G401 (cell line): ENCODE results near the gene BBS9. TPM values are rescaled to one million over a fixed set of nuclear protein-coding genes. Genes with fewer than 3 reads are reported as not detected.
"Not testable (repeated sequence)": the region's sequence is repeated elsewhere in the genome, so short reads cannot be mapped to it uniquely, and the experiment has no call there.

Experiments
- DNase-seq: peaks from one replicate; pipeline ENCODE4 v3.0.0-alpha.2; 2015; ENCODE audit warnings: low spot score
- in situ Hi-C: cut with HindIII; loops from 2 replicates; pipeline ENCODE4 v1.10.0; 2016; ENCODE audit warnings: low sequenced_read_pairs, mixed read lengths
- total RNA-seq: library from RNA; depleted of rRNA; stranded (reverse); fragments of >200 nt; shearing (Covaris generic); gene quantifications from 2 replicates; pipeline ENCODE4 v1.2.3, GENCODE V29; 2014

The BBS9 gene
- total RNA-seq, 1 experiment from 2014 or later, result 17.7 TPM

DNA sequence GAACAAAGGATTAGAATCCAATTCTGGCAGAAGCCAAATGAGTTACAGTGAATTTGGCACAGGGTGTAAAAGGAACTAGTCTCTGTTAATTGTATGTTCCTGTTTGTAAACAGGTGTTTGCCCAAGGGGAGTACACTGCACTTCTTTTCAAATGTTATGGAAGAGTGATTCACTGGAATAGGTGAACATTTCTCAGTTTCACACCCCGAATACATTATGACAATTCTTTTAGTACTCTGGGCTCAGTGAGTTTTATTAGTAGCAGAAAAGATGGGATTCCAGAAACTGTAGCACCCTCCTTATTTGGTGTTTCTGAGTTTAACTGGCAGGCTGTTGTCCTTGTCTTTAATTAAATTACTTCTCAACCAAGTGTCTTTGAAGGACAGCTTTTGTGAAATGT lies 329.2 kb downstream of the BBS9 start:
- no peak for DNase-seq
- in situ Hi-C loops, result no loop called here

DNA sequence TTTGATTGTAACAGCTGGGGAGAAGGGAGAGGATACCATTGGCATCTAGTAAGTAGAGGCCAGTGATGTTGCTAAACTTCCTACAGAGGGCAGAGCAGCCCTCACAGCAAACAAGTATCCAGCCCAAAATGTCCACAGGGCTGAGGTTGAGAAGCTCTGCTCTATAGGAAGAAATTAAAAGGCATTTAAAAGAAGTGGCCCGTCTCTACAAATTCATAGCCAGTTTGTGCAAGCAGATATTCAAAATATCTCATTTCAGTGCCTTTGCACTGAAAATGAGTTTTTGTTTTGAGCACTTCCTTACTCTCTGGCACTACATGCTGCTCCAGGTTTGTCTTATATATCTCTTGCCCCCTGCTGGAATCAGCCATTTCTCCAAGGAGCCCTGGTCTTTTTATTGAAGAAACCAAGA lies 330.0 kb downstream of the BBS9 start:
- in situ Hi-C loops, result no loop called here
- DNase-seq, result peak; percentile 17

DNA sequence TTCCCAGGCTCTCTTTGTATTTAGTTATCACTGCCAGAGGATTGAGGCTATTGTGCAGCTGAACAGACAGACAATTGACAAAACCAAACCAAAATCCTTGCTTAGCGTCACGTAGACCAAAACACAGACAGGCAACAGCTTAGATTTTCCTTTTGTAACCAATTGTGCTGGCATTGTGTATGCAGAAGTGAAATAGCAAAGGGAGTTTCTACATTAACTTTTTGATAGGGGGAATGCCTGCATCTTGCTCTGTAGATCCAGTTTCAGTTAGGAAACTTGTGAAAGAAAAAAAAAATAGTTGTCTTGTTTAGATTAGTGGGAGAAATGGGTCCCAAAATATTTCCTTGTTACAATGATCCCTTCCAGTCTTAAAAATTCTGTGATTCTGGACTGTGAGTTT lies 333.8 kb downstream of the BBS9 start:
- in situ Hi-C loops, result no loop called here
- no peak for DNase-seq

DNA sequence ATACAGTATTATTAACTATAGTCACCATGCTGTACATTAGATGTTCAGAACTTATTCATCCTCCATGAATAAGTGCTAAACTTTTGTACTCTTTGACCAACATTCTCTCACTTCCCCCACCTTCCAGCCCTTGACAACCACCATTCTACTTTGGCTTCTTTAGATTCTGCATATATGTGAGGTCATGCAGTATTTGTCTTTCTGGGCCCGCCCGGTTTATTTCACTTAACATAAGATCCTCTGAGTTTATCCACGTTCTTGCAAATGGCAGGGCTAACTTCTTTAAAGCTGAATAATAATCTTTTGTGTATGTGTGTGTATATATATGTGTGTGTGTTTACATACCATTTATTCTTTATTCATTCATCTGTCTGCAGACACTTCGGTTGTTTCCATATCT lies 336.8 kb downstream of the BBS9 start:
- in situ Hi-C loops, result no loop called here
- no peak for DNase-seq

DNA sequence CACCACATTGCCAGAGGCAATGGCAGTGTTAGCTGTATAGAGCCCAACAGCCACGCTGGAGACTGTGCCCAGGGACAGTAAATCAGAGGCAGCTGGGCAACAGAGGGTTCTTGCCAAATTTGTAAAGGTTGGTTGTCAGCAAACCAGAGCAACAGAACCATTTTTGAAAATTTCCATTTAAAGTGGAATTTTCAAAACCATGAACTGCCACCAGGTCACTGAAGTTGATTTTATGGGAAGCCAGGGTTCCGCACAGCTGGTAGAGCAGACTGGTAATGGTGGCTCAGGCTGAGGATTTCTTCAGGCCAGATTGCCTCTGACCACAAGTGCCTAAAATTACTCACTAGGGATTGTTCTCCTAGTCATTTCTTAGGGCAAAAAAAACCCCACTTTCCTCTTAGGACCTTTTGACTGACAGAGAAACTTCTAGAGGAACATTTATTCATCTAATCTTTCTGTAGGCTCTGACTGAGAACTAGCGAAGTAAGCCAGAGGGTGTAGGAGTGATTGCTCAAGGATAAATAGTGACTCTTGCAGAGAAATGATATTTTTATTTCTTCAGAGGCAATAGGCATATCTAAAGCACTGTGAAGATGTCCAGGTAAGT lies 342.4 kb downstream of the BBS9 start:
- DNase-seq, result no peak
- in situ Hi-C loops, result no loop called here

DNA sequence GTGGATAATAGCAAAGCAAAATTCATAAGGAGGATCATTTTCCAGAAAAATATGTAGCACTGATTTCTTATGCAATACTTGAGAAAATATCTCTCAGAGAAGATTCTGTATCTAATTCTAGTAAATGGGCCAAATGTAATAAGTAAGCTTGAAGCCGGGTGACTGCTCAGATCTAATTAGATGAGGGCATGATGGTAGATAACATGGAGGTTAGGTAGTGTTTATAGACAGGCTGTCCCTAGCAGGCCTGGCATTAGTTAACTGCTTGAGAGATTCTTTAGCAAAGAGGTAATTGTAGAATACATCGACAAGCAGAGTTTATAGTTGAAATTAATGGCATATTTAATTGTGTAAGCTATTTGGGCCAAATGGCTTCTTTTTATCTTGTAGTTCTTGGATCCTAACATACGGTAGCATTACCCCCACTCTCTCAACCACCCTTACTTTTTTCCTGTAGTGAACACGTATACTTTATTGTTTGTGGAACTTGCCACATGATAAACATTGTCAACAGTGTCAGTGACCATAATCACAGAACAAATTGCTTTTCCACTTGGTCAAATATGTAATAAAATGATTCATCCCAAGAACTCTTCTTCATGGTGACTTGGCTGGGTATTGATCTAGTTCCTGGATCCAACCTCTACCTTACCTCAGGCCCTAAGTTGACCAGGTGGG lies 343.1 kb downstream of the BBS9 start:
- no peak for DNase-seq
- in situ Hi-C loops, result no loop called here

DNA sequence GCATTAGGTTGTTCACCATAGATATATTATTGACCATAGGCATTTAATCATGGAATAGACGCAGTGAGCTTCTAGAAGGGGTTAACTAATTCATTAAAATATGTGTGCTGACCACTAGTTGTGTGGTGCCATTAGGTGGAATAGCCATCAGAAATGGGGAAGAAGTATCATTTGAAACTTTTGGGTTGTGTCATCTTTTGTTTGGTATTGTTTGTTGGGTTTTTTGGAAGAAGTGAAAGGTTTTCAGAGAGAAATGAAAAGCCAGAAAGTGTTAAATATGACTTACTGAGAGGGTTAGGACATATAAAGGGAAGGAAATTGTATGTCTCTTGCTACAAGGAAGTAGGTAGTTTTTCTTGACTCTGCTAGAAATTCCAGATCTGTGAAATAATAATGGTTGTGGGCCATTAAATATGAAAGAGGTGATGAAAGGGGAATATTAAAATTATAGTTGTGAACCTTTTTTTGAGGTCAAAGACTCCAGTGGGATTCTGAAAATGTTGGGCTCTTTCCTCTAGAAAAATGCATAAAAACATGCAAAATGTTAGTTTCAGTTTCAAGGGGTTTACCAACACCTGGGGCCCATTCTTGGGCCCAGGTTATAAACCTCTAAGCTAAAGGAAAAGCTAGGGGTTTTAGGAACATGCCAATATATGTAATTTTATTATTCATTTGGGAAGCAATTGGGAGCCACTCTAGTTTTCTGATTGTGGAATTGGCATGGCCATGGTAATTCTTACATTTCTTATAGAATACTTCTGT lies 348.5 kb downstream of the BBS9 start:
- no peak for DNase-seq
- in situ Hi-C loops, result no loop called here

DNA sequence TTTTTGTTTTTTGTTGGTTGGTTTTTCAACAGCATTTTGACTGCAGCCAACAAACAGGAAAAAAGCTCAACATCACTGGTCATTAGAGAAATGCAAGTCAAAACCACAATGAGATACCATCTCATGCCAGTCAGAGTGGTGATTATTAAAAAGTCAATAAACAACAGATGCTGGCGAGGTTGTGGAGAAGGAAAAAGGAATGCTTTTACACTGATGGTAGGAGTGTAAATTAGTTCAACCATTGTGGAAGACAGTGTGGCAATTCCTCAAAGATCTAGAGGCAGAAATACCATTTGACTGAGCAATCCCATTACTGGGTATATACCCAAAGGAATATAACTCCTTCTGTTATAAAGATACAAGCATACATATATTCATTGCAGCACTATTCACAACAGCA lies 355.1 kb downstream of the BBS9 start:
- in situ Hi-C loops, DNase-seq: not testable (repeated sequence)

DNA sequence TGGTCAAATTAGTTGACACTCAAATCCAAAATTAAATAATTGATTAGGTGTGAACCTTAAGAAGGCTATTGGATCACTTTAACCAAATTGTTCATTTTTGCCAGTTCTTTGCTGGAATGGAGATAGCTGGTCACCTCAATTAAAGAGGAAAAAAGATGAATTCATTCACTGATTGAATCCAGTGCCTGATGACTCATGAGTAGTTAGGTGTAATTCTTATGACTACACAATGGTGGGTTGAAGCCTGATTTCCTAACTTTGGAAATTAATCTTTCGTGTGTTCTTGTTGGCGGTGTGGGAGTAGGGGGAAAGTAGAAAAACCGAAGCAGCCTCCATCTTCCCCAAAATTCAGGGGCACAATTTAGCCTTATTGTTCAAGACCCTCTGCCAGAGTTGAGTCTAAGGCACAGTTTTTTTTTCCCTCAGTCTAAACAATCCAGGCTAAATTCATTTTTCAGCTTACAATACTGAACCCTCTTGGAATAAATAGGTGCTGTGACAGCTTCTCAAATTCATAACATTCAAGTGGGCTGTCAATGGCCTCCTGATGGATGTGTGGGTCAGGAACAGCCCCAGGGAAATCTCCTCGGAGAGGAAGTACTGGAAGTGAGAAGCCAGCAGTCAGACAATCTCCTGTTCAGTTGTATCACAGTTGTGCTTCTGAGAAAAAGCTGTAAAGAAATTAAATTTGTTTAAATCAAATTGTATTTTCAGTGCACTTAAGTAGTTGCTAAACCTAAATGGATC lies 356.6 kb downstream of the BBS9 start:
- in situ Hi-C loops, result no loop called here
- no peak for DNase-seq

DNA sequence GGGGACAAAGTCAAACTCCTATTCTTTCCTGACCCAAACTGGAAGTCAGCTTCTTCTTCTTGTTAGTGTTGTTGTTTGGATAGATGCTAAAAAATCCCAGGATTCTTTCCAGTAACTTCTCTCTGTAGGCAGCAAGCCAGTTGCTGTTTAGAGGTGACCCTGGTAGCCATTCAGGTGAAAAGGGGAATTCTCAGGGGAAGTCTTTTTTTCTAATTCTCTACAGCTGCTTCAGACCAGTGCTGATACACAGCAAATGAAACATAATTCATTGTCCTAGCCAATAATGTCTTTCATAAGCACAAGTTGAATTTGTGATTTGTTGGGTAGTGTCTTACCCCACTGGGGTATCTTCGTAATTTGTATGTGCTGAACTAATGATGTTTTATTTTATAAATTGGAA lies 357.3 kb downstream of the BBS9 start:
- no peak for DNase-seq
- in situ Hi-C loops, result no loop called here

DNA sequence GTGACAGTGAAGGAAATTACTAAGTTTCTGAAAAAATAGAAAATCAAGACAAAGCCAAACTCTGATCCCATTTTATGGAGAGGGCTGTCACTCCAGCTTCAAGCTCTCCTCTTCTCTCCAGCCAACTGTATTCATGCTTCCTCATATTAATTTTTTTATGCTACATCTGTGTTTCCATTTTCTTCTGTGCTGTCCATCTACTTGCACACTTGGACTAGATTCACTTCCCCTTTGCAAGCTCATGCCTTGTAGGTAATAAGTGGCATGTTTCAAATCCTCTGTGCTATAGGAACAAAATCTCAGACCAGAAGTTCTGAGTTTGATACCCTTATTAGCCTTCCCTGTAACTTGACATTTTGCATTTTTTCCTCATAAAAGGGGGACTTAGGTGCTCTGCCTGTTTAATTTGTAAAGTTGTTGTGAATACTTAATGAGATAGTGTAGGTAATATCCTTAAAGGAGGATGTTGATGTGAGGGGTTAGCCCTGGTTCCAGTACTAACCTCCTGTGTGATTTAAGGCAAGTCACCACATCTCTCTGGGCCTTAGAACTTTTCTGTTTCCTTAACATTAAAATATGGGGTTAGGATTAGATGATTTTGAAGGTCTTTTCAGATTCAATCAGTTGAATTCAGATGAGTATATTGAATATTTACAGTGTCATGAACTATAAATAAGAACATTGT lies 358.8 kb downstream of the BBS9 start:
- DNase-seq, result no peak
- in situ Hi-C loops, result no loop called here

DNA sequence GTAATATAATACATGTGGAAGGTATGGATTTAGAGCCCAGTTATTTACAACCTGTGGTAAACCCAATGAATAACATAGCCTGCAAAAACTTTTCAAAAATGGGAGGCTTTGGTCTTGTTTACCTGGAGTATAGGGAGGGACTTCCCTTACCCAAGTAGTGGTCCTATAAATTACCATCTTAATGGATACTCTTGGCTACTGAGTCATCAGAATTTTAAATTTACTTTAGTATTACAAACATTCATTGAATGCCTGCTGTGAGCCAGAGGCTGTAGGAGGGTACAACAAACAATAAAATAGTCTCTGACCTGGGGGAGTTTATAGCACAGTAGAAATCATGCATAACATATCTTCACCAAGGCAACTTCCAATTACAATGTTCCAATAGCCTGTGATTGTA lies 365.1 kb downstream of the BBS9 start:
- no peak for DNase-seq
- in situ Hi-C loops, result no loop called here

DNA sequence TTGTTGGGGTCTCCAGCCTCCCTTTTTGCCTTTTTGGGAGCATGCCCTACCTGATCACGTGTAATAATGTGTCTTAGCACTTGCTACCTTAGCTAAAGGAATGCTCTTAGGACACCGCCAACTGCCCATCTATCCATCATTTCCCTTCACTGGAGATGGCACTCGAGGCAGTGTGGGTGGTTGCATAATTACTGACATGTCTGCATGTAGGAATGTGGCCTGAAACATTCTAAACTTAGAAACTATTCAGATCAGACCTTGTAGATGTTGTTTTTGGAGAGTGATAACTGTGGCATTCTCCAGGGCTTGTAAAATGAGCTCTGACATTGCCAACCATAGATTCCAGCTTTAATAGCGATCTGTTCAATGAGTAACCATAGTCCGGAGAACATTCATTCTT lies 365.8 kb downstream of the BBS9 start:
- DNase-seq, result no peak

DNA sequence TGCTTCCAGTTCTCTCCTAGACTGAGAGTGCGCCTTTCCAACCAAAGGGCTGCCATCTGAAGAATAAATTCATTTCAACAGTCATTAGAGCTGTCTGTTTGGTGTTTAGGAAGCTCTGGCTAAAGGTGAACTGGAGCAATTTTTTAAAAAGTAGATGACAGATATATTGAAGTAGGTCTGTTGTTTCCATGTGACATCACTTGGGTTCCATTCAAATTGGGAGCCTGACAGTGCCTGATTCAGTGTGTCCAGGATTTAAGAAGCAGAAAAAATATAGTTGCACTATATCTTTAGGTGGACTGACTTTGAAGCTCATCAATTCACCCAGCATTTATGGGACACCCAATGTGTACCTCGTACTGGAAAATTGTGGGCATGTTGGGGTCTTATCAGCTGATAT lies 367.7 kb downstream of the BBS9 start:
- no peak for DNase-seq
- in situ Hi-C loops, result no loop called here

More for the DNA sequence above, 365.8 kb downstream of the BBS9 start:
- in situ Hi-C loops, result no loop called here

DNA sequence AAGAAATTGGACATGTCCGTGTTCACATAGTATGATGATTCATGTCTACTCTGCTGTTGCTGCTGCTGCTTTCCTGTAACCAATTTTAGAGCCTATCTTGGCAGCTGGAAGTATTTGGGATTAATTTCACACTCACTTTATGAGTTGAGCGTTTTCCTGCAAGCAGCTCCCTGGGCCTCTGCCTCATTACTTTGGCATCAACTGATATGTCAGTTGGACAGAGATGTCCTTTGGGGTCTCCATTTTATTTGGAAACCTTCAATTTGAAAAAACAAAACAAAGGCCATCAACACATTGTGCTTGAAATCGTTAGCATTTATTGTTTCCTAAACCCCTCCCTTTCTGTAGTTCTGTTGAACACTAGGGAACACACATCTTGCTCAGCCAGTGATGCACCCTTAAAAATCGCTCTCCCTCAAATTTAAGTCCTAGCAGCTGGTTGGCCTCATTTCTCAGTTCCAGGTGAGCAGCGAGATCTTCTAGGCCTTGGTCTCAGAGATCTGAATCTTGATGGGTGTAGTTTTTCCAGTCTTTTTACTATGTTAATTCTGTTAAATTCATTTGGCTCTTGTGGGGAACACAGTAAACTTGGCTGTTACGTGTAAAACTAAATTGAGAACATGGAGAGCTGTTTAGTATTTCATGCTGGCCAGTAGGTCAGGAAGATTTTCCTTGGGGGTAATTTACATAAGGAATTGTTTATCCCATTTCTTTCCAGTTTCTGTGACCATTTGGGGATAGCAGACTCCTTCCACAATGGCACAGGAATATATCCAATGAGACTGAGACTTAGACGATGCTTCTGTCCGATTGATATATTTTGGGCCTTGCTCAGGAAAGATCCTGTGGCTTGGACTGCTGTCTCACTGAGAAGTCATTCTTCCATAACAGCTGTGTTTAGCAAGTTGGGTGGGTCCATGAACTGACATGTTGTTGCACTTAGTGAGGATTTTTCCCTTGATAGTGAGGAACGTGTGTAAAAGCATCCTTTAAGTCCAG lies 371.6 kb downstream of the BBS9 start:
- DNase-seq, result no peak
- in situ Hi-C loops, result no loop called here

DNA sequence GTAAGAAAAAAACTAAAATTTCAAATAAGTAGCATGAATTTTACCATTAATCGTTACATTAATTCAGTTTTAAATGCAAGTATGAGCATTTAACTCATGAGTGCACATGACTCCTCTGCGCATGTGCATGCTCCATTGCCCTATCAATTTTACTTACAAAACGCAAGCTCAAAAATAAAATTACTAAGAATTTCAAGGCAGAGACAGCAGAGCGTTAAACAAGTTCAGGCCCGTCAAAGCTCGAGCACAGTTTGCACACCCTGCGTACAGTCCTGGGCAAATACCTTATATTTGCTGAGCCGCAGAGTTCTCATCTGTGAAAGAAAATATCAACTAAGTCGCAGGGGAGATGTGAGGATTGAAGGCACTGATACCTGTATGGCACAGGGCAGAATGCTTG lies 373.6 kb downstream of the BBS9 start:
- no peak for DNase-seq
- in situ Hi-C loops, result no loop called here

DNA sequence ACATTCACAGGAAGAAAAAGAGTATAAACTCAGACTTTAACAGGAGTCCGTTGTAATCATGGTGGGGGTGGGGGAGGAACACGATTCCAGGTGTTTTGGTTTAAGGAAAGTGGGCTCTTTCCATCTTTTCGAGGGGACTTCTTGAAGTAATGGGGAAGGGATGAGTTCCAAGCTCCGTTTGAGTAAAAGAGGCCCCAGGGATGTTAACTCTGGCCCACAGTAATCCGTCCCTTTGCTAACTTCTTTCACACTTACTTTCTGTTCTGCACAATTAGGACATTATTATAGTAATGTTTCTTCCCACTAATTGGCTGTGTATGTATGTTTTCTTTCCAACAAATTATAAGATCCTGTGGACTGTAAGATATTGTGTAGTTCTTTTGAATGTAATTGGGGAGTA lies 374.4 kb downstream of the BBS9 start:
- in situ Hi-C loops, result no loop called here
- DNase-seq, result no peak

DNA sequence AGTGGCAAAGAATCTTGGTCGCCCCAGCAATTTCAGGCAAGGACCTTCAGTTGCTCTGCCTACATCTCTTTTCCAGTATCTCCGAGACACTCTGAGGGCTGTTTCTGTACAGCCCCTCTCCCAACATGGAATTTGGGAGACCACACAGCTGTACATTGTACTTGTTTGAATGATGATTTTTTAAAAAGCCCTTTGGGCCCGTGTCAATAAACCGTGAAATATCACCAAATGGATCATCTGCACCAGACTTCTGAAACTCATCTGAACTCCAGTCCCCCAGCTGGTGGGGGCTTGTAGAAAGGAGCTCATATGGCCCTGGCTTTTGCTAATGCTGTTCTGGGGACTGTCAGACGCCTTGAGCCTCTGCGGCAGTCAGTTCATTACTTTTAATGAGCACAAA lies 374.9 kb downstream of the BBS9 start:
- DNase-seq, result no peak
- in situ Hi-C loops, result no loop called here
